GM12865 (cell line): Measurements from ENCODE around the gene ARHGAP11A.

Experiments
- DNase-seq: peaks from one replicate; pipeline ENCODE4 v3.0.0; 2010; ENCODE audit warnings: low read depth
- H3K4me3 ChIP-seq: 2 replicates; pipeline ENCODE4 v1.5.1; 2011; ENCODE audit warnings: mild to moderate bottlenecking, low read depth, low read length, control low read depth
- CTCF ChIP-seq: IDR thresholded peaks from 2 replicates; pipeline ENCODE4 v1.5.1; 2011; ENCODE audit warnings: low read length, control low read depth, low read depth, inconsistent platforms; ENCODE audit not compliant: insufficient read depth; ENCODE audit errors: missing control alignments

Gene ARHGAP11A

GRCh38 chr15:32663671-32664070 is 48.4 kb downstream of the ARHGAP11A start:
- no peak overlapping the region for H3K4me3 ChIP-seq
- TF ChIP-seq CTCF = no peak
- no peak for DNase-seq

DNA sequence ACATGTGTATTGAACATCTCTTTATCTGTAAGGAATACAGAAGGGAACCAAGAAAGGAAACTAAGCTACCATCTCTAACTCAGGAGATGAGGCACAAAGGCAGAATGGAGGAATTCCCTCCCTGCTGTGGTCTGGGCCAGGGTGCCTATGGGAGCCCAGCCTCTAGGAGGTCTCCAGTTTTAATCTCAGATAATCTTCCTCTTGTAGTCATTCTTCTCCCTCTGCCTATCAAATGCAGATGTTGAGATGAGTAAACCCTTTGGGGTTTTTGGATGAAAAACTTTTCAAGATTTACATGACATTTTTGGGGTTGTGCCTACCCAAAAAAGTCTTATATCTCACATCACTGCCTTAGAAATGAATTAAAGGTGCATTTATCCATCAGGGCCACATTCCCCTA is 49.5 kb downstream of the ARHGAP11A start:
- no peak overlapping the region for H3K4me3 ChIP-seq
- no peak for TF ChIP-seq CTCF
- no peak for DNase-seq

GRCh38 chr15:32667321-32667720 is 52.0 kb downstream of the ARHGAP11A start:
- TF ChIP-seq CTCF = no peak
- no peak for DNase-seq
- no peak overlapping the region for H3K4me3 ChIP-seq

- no peak for DNase-seq
- no peak overlapping the region for H3K4me3 ChIP-seq
- no peak for TF ChIP-seq CTCF
These were observed 53.6 kb downstream of the ARHGAP11A start for GRCh38 chr15:32668942-32669341.

GRCh38 chr15:32669896-32670611 is 54.8 kb downstream of the ARHGAP11A start:
- H3K4me3 ChIP-seq = no peak overlapping the region
- DNase-seq = no peak
- no peak for TF ChIP-seq CTCF

DNA sequence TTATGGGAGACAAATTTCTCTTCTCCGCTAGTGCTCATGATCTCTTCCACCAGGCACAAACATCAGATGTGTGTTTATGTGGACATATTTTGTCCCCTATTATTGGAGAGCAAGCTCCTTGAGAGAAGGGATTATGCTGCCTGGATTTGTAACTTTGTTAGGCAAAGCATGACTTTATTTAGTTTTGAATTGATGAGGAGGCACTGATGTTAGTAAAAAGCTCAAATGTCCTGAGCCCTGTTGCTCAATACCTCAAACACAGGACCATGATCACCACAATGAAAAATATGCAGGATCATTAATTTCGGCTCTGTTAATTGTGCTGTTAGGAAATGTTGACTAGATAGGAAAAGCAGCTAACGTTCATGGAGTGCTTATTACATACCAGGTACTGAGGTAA is 55.3 kb downstream of the ARHGAP11A start:
- H3K4me3 ChIP-seq = no peak overlapping the region
- TF ChIP-seq CTCF = no peak
- no peak for DNase-seq
